Activated CD4-positive, alpha-beta T cell treated with anti-CD3 and anti-CD28 coated beads, Interleukin-2, amount 10 ng/mL, durations not matched to agents 24 days and 14 days (primary cell): Measurements from ENCODE around the gene FABP1. TPM values are rescaled to one million over a fixed set of nuclear protein-coding genes. Genes with fewer than 3 reads are reported as not detected.

Source experiments
- DNase-seq: peaks from one replicate; pipeline ENCODE4 v3.0.0; 2022
- H3K27ac Mint-ChIP-seq: one replicate; pipeline ENCODE4 v1.8.0; 2022; ENCODE audit warnings: mild to moderate bottlenecking, mixed read lengths
- H3K27me3 Mint-ChIP-seq: one replicate; pipeline ENCODE4 v1.8.0; 2022; ENCODE audit warnings: mixed read lengths
- H3K36me3 Mint-ChIP-seq: one replicate; pipeline ENCODE4 v1.8.0; 2022; ENCODE audit warnings: low read depth, mild to moderate bottlenecking, mixed read lengths
- H3K4me1 Mint-ChIP-seq: one replicate; pipeline ENCODE4 v1.8.0; 2021; ENCODE audit warnings: mixed read lengths
- H3K4me3 Mint-ChIP-seq: one replicate; pipeline ENCODE4 v1.8.0; 2022; ENCODE audit warnings: mild to moderate bottlenecking, moderate library complexity, mixed read lengths
- H3K9me3 Mint-ChIP-seq: one replicate; pipeline ENCODE4 v1.8.0; 2021; ENCODE audit warnings: mixed read lengths
- intact Hi-C: fragments of 100-400 bp; cut with micrococcal nuclease; formaldehyde crosslinking; loops from one replicate; pipeline ENCODE4 v1.15.1; 2023
- total RNA-seq: library from RNA; stranded (reverse); gene quantifications from 2 replicates; pipeline ENCODE4 v1.2.3, GENCODE V29; 2022

FABP1 gene
- total RNA-seq, 1 donor from 2014 or later = not detected

DNA sequence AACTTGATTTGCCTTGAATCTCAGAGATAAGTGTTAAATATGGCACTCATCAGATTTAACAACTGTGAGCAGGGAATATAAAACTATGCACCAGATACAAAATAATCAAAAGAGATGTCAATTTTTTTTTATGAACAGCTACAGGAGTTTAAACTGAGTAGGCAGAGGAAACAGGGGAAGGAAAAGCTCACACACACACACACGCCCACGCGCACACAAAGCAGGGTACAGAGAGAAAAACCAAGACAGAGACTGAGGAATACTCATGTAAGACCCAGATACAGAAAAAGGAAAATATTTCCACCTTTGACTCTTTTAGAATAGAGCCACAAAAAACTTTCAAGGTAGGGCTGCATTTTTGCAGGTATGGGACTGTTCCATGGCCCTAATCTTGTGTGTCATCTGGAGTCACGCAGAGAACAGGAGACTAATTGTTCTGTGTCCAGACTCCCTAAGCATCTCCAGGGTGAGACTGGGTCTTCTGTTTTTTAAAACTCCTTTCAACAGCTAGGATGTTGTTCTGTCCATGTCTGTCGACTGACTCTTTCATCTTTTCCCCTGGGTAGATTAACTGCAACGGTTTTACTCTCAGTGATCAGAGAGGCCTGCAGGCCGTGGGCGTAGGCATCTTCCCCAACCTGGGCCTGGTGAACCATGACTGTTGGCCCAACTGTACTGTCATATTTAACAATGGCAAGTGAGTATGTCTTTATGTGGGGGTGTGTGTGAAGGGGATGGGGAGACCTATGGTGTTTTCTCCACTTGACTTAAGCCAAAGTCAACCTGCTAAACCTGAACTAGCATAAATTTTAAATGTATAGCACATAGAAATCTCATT lies 37.2 kb downstream of the FABP1 start:
- Mint-ChIP-seq H3K27me3 (no peaks in the 10 kb centered on the region), H3K4me3 (peak overlapping the region; percentile 26), H3K4me1 (peaks cover 18% of the 10 kb centered on the region), H3K9me3 (peaks cover 6% of the 10 kb centered on the region), H3K36me3 (no peaks in the 10 kb centered on the region), H3K27ac (peak overlapping the region; percentile 75)
- no peak for DNase-seq
- intact Hi-C loops = no loop called here

DNA sequence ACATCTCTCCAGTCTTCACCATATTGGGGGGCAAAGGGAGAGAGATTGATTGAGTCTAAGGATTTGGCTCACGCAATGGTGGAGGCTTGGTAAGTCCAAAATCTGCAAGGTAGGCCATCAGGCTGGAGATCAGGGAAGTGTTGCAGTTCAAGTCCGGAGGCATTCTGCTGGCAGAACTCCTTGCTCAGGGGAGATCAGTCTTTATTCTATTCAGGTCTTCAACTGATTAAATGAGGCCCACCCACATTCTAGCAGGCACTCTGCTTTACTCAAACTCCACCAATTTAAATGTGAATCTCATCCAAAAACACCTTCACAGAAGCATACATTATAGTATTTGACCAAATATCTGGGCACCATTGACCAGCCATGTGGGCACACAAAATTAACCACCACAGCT lies 38.9 kb downstream of the FABP1 start:
- H3K4me3 Mint-ChIP-seq = no peak overlapping the region
- no peak for DNase-seq
- H3K4me1 Mint-ChIP-seq = peaks cover 18% of the 10 kb centered on the region
- H3K9me3 Mint-ChIP-seq = peaks cover 6% of the 10 kb centered on the region
- H3K27me3 Mint-ChIP-seq = no peaks in the 10 kb centered on the region
- intact Hi-C loops = no loop called here
- H3K27ac Mint-ChIP-seq = no peak overlapping the region
- no peaks in the 10 kb centered on the region for H3K36me3 Mint-ChIP-seq

DNA sequence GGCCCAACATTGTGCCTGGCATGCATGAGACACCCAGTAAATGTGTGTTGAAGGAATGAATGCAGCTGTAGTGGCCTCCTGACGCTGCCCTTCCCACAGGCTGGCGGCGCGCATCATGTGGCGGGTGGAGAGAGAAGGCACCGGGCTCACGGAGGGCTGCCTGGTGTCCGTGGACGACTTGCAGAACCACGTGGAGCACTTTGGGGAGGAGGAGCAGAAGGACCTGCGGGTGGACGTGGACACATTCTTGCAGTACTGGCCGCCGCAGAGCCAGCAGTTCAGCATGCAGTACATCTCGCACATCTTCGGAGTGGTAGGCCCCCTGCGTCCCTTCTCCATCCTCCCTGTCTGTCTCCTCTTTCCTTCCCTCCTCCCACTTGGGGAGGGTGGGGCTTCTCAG lies 40.1 kb downstream of the FABP1 start:
- no peak overlapping the region for H3K27ac Mint-ChIP-seq
- no peaks in the 10 kb centered on the region for H3K27me3 Mint-ChIP-seq
- H3K4me1 Mint-ChIP-seq = peaks cover 18% of the 10 kb centered on the region

DNA sequence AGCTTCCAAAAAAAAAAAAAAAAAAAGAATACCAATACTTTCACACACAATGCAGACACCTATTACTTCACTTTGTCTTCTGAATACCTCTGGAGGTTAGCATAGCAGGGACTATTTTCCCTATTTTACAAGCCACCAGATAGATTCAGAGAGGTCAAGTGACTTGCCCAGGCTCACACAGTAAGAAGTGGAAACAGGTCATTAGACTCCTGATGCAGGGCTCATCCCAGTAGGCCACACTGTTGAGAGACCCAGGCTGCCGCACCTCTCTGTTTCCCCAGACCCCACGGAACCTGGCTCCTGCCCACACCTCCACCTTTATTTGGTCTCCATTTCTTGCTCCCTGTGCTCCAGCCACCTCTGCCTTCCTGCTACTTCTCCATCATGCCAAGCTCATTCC lies 40.8 kb downstream of the FABP1 start:
- intact Hi-C loops = no loop called here
- Mint-ChIP-seq H3K27me3 (no peaks in the 10 kb centered on the region), H3K27ac (no peak overlapping the region), H3K9me3 (peaks cover 6% of the 10 kb centered on the region), H3K36me3 (no peaks in the 10 kb centered on the region), H3K4me1 (peaks cover 18% of the 10 kb centered on the region), H3K4me3 (no peak overlapping the region)
- no peak for DNase-seq

More for the DNA sequence above, 40.1 kb downstream of the FABP1 start:
- intact Hi-C loops = no loop called here
- no peaks in the 10 kb centered on the region for H3K36me3 Mint-ChIP-seq
- no peak overlapping the region for H3K4me3 Mint-ChIP-seq
- DNase-seq = no peak
- H3K9me3 Mint-ChIP-seq = peaks cover 6% of the 10 kb centered on the region

DNA sequence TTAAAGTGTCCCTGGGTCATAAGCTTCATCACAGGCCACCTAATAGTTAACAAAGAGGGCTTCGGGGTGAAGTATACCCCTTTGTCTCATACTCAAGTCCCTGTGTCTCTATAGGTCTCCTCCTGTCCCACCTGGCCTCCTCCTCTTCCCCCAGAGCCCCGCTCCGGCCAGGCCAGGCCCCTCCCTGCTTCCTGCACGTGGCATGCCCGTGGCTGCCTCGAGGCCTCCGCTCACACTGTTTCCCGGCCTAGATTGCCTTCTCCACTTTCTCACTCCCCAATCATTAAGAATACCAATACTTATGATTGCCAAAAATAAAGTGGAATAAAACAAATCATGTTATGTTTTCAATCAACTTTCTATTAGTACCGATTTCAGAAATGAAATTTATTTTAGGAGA lies 41.5 kb downstream of the FABP1 start:
- no peaks in the 10 kb centered on the region for H3K36me3 Mint-ChIP-seq
- peaks cover 5% of the 10 kb centered on the region for H3K9me3 Mint-ChIP-seq
- no peak for DNase-seq

DNA sequence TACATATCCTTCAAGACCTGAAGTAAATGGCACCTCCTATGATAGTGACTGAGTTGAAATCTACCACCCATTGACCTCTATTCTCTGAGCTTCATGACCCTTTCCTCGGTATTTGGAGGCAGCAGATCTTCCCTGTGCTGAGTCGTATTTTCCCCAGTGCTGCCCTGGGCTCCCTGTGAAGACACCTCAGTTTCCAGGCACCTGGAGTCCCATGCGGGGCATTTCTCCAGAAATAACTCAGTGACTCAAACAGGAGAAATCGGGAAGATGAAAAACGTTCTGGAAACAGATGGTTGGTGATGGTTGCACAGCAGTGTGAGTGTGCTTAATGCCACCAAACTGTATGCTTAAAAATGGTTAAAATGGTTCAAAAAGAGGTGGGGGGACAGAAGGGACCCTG lies 42.3 kb downstream of the FABP1 start:
- H3K27me3 Mint-ChIP-seq = no peaks in the 10 kb centered on the region
- no peak overlapping the region for H3K4me3 Mint-ChIP-seq
- no peak for DNase-seq
- intact Hi-C loops = no loop called here
- H3K9me3 Mint-ChIP-seq = no peaks in the 10 kb centered on the region
- H3K36me3 Mint-ChIP-seq = no peaks in the 10 kb centered on the region
- peaks cover 10% of the 10 kb centered on the region for H3K4me1 Mint-ChIP-seq
- H3K27ac Mint-ChIP-seq = no peak overlapping the region

More for the DNA sequence above, 41.5 kb downstream of the FABP1 start:
- intact Hi-C loops = no loop called here
- Mint-ChIP-seq H3K27me3 (no peaks in the 10 kb centered on the region), H3K4me1 (peaks cover 17% of the 10 kb centered on the region), H3K4me3 (no peak overlapping the region), H3K27ac (no peak overlapping the region)

DNA sequence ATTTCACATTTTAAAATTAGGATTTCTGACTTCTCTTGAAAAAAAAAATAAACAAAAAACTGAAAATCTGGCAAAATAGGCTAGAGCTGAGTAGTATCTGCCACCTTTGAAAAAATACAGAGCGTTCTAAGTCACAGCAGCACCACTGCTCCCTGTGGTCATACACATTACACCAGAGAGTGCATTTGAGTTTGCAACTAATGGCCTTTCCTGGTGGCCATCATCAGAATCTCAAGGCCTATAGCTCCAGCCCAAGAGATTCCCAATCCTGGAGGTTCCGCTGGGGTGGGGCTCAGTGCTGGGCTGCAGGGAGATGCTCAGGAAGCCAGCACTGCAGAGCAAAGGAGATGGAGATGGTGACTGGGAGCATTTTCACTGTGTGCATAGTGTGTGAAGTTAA lies 42.8 kb downstream of the FABP1 start:
- no peaks in the 10 kb centered on the region for H3K9me3 Mint-ChIP-seq
- DNase-seq = no peak
- intact Hi-C loops = no loop called here

DNA sequence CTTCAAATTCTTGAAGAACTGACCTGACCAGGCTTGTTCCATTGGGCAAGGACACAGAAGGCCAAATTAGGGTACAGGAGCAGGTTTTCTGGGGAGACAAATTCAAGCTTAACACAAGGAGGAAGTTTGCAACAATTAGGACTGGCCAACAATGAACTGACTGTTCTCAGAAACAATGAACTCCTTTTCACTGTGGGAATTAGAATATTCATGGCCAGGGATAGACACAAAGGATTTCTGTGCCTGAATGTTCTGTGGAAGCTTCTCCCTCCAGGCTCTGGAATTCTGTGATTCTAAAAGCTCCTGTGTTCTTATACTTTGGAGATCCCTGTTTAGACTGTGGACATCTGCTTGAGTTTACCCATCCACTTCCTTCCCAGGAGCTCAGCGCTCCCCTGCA lies 45.1 kb downstream of the FABP1 start:
- intact Hi-C loops = no loop called here
- Mint-ChIP-seq H3K27me3 (no peaks in the 10 kb centered on the region), H3K27ac (no peak overlapping the region), H3K36me3 (no peaks in the 10 kb centered on the region), H3K9me3 (no peaks in the 10 kb centered on the region), H3K4me1 (no peaks in the 10 kb centered on the region), H3K4me3 (no peak overlapping the region)
- DNase-seq = no peak

More for the DNA sequence above, 42.8 kb downstream of the FABP1 start:
- Mint-ChIP-seq H3K4me3 (no peak overlapping the region), H3K36me3 (no peaks in the 10 kb centered on the region), H3K4me1 (peaks cover 4% of the 10 kb centered on the region), H3K27ac (no peak overlapping the region), H3K27me3 (no peaks in the 10 kb centered on the region)

DNA sequence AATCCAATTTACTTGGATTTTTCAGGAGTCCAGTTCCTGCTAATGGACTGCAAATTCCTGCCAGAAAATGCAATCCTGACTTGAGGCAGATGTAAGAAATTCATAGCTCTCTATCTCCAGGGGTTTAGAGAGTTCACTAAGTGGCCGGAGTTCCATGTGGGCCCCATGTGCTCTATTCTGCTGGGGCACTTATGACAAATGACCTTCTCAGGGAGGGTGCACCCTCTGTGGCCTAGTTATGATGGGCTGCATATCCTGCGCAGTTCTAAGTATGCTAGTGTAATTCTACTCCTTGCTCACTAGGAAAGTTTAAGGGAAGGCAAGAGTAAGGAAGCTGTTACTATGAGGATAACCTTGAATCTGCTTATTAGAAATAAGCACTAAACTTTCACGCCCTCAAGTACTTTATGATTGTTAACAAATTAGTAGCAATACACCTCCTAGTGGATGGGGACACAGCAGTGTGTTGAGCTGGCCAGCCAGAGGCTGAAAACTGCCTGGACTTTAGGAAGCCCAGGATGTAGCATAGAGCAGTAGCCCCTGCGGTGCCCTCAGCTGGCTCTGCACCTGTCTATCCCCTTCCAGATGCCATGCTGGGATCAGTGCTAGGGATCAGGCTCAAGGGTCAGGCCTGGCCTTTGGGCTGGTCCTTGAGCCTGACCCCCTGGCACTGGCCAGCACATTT lies 45.8 kb downstream of the FABP1 start:
- intact Hi-C loops = no loop called here
- Mint-ChIP-seq H3K4me1 (no peaks in the 10 kb centered on the region), H3K9me3 (no peaks in the 10 kb centered on the region), H3K4me3 (no peak overlapping the region), H3K27me3 (no peaks in the 10 kb centered on the region), H3K27ac (no peak overlapping the region), H3K36me3 (no peaks in the 10 kb centered on the region)
- no peak for DNase-seq

DNA sequence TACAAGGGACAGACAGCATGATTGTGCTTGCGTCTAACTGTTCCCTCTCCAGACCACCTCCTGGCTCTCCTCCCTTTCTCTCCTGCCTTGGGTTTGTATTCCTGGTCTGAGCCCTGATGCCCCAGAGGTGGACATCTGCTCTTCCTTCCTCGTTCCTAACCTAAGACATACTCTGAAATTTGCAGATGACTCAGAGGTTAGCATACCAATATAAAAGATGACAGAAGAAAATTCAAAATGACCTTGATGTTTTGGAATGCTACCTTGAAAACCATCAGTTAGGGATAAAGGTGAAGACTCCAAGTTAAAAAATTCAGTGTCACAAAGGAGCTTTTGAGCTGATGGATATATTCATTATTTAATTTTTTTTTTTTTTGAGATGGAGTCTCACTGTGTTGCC lies 47.3 kb downstream of the FABP1 start:
- Mint-ChIP-seq H3K9me3 (no peaks in the 10 kb centered on the region), H3K27me3 (peaks cover 2% of the 10 kb centered on the region), H3K36me3 (no peaks in the 10 kb centered on the region), H3K4me3 (no peak overlapping the region), H3K27ac (no peak overlapping the region), H3K4me1 (no peaks in the 10 kb centered on the region)
- intact Hi-C loops = no loop called here
- DNase-seq = no peak

DNA sequence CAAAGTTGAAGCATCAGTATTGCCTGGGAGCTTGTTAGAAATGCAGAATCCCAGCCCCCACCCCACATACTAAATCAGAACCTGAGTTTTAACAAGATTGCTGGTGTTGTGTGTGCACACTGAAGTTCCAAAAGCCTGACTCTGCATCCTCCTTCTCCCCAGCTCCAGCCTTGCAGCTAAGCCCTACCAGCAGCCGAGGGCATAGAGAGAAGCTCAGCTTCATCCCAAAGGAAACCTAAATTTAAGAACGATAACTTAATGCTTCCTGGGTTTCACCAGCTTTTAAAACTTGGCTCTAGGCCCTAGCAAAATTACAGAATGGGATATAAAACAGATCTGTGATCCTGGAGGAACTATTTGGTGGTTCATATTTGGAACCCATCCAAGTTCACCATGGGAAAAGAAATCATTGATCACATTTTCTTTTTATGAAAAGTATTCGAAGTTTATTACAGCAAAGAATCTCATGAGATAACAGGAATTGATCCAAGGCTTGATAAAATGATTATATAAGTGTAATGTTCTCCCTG lies 49.2 kb downstream of the FABP1 start:
- Mint-ChIP-seq H3K27me3 (peaks cover 8% of the 10 kb centered on the region), H3K4me1 (no peaks in the 10 kb centered on the region), H3K27ac (no peak overlapping the region), H3K4me3 (no peak overlapping the region), H3K36me3 (no peaks in the 10 kb centered on the region), H3K9me3 (no peaks in the 10 kb centered on the region)
- DNase-seq = no peak
- intact Hi-C loops = no loop called here

DNA sequence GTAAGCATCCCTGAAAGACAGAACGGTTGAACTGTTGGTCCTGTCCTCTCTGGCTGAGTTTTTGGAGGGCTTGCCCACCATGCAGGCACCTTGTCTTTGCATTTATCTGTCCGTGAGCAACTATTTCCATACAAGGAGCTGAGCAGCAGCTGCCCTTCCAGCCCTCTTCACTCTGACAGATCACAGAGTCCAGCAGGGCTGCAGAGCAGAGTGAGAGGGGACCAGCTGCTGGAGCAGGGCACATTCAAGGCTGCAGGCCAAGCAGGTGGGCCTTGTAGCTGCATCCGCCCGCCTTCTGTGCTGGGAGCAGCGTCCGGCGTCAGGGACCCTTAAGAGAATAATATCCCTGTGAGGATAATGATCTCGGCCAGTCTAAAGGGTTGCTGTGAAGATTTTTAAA lies 50.8 kb downstream of the FABP1 start:
- Mint-ChIP-seq H3K4me1 (no peaks in the 10 kb centered on the region), H3K27me3 (peaks cover 15% of the 10 kb centered on the region), H3K27ac (no peak overlapping the region), H3K9me3 (no peaks in the 10 kb centered on the region), H3K36me3 (no peaks in the 10 kb centered on the region), H3K4me3 (no peak overlapping the region)
- intact Hi-C loops = no loop called here
- no peak for DNase-seq

DNA sequence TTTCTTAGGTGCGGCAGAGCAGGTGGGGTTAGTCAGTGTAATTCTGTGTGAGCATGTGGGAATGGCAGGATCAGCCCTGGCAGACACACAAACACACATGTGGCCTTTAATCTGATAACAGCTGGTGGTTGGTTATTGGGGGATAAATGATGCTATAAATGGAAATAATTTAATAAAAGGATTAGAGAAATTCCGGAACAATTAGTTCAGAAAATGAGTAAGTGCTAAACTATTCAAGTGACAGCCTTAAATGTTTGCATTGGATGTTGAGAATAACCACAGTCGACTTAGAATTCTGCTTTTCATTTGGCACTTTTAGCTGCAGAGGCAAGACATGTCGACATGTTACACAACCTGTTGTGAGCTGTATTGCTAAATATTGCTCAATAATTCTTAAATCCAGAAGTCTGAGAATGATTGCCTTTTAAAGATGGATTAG lies 53.0 kb downstream of the FABP1 start:
- Mint-ChIP-seq H3K36me3 (no peaks in the 10 kb centered on the region), H3K27me3 (peaks cover 15% of the 10 kb centered on the region), H3K27ac (no peak overlapping the region), H3K4me3 (no peak overlapping the region), H3K9me3 (no peaks in the 10 kb centered on the region), H3K4me1 (no peaks in the 10 kb centered on the region)
- DNase-seq = no peak
- intact Hi-C loops = no loop called here

DNA sequence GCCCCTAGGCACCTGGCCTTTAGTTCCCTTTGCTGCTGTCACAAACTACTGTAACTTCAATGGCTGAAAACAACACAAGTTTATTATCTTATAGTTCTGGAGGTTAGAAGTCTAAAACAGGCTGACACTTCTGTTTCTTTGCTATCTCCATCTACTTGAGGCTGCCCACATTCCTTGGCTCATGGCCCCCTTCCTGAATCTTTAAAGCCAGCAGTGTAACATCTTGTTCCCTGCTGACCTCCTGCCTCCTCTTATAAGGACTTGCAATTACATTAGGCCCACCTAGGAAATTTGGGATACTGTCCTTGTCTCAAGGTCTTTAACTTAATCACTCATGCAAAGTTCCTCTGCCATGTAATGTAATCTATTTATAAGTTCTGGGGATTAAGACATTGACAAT lies 53.7 kb downstream of the FABP1 start:
- H3K4me1 Mint-ChIP-seq = no peaks in the 10 kb centered on the region
- no peak overlapping the region for H3K4me3 Mint-ChIP-seq
- intact Hi-C loops = no loop called here
- peaks cover 18% of the 10 kb centered on the region for H3K27me3 Mint-ChIP-seq
- no peak overlapping the region for H3K27ac Mint-ChIP-seq
- no peak for DNase-seq
- H3K9me3 Mint-ChIP-seq = no peaks in the 10 kb centered on the region
- H3K36me3 Mint-ChIP-seq = no peaks in the 10 kb centered on the region
